ENCODE data around the gene POLR1H. TPM values are rescaled to one million over a fixed set of nuclear protein-coding genes. Genes with fewer than 3 reads are reported as not detected.
A peak's percentile ranks its signal among the peaks of the same experiment; 100 is the strongest.

The POLR1H gene
- total RNA-seq, 4 donors from 2014 or later, result 27.4 to 37.8 (median 33.6) TPM

DNA sequence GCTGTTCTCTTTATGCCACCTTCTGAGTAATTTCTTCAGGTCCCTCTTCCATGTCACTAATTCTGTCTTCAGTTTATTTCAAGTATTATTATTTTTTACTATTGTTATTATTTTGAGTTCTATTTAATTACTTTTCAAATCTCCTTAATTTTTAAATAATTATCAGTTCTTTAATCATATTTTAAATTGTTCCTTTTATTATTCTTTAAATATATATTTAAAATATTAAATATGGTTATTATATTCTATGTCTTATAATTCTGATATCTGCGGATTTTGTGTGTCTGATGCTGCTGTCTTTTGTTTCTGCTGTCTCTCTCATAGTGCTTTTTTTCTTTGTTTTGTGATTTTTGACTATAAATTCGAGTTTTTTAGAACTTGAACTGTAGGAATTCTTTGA, 2.2 kb downstream of the POLR1H start:
- TF ChIP-seq POLR2A (IDR thresholded peaks at IDR 0.05) (no peak), CTCF (IDR thresholded peaks at IDR 0.05) (no peak)
- no peak for DNase-seq (ENCODE audit: low spot score in 2 of 2)
- H3K4me3 ChIP-seq (ENCODE audit: low read depth, poor library complexity, severe bottlenecking), result no peak overlapping the region
- intact Hi-C loops (cut with DNase I; ENCODE audit: low total_unique reads), result no loop called here
- 73 to 88% methylated on average over 2 of the region's 2 CpGs for WGBS, 2 donors

- no peak for DNase-seq (ENCODE audit: low spot score in 2 of 2)
- peak overlapping the region; percentile 3 for H3K4me3 ChIP-seq (ENCODE audit: low read depth, poor library complexity, severe bottlenecking)
- WGBS, 2 donors, result 8% methylated on average over 4 of the region's 4 CpGs
- TF ChIP-seq CTCF (IDR thresholded peaks at IDR 0.05) (no peak), POLR2A (IDR thresholded peaks at IDR 0.05) (no peak)
- intact Hi-C loops (cut with DNase I; ENCODE audit: low total_unique reads), result no loop called here
These were observed 5.0 kb downstream of the POLR1H start for GRCh38 chr6:30066082-30066481.

GRCh38 chr6:30066577-30067459, 5.8 kb downstream of the POLR1H start, which contains the start of gene PPP1R11:
Gene PPP1R11, plus strand, starts transcription at chr6:30067198. Its CDS starts 213 bp downstream, at chr6:30067411.
- TF ChIP-seq CTCF (IDR thresholded peaks at IDR 0.05) (no peak), POLR2A (IDR thresholded peaks at IDR 0.05) (no peak)
- peak within 1 kb of the TSS; percentile 63 for H3K4me3 ChIP-seq (ENCODE audit: low read depth, poor library complexity, severe bottlenecking)
- WGBS, 2 donors, result 0% methylated on average over 46 of the region's 46 CpGs
- intact Hi-C loops (cut with DNase I; ENCODE audit: low total_unique reads), result no loop called here
- peak; percentile 98 to 99 for DNase-seq (ENCODE audit: low spot score in 2 of 2)

DNA sequence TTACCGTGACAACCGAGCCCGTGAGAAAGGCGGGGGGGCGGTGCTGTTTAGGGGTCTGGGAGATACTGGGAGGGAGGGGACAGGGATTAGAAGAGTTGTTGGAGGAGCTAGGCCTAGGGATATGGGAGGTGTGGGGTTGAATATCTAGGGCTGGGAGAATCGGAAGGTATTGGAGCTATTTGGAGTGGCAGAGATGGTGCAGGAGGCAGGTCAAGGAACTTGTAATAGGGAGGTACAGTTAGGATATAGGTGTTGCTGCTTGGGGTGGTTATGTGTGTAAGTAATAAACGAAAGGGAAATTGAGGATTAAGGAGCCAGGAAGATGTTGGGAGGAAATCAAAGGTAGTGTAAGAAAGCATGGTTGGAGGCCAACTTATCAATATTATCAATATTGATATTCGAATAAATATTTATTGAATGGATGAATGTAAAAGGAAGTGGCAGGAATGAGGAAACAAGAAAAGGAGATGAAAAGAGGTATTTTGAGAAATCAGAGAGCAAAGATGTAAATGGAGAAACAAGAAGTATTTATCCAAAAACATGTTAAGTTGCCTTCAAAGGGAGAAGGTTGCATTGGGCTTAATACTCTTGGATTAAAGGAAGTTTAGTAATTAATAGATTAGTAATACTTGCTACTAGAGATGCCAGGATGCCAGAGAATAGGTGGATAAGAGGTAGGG, 6.5 kb downstream of the POLR1H start:
- no peak for DNase-seq (ENCODE audit: low spot score in 2 of 2)
- TF ChIP-seq CTCF (IDR thresholded peaks at IDR 0.05) (no peak), POLR2A (IDR thresholded peaks at IDR 0.05) (no peak)
- peak overlapping the region; percentile 63 for H3K4me3 ChIP-seq (ENCODE audit: low read depth, poor library complexity, severe bottlenecking)
- intact Hi-C loops (cut with DNase I; ENCODE audit: low total_unique reads), result no loop called here
- WGBS, 2 donors, result 10 to 11% methylated on average over 8 of the region's 8 CpGs

GRCh38 chr6:30071081-30071818, 10.2 kb downstream of the POLR1H start:
- TF ChIP-seq POLR2A (IDR thresholded peaks at IDR 0.05) (no peak), CTCF (IDR thresholded peaks at IDR 0.05) (no peak)
- DNase-seq (ENCODE audit: low spot score in 2 of 2), result no peak
- WGBS, 2 donors, result 54 to 63% methylated on average over 42 to 68 of the region's 68 CpGs
- intact Hi-C loops (cut with DNase I; ENCODE audit: low total_unique reads), result no loop called here
- H3K4me3 ChIP-seq (ENCODE audit: low read depth, poor library complexity, severe bottlenecking), result no peak overlapping the region

Data from lower leg skin (tissue), 4 donors.